Activated naive CD8-positive, alpha-beta T cell treated with anti-CD3 and anti-CD28 coated beads for 36 hours (primary cell): ENCODE results near the gene FXYD1. TPM values are rescaled to one million over a fixed set of nuclear protein-coding genes. Genes with fewer than 3 reads are reported as not detected.
"Not testable (repeated sequence)": the region's sequence is repeated elsewhere in the genome, so short reads cannot be mapped to it uniquely, and the experiment has no call there.

Experiments
- DNase-seq: peaks from one replicate; pipeline ENCODE4 v3.0.0; 2021
- H3K27ac Mint-ChIP-seq: one replicate; pipeline ENCODE4 v1.8.0; 2022; ENCODE audit warnings: mild to moderate bottlenecking, moderate library complexity, mixed read lengths
- H3K27me3 Mint-ChIP-seq: one replicate; pipeline ENCODE4 v1.8.0; 2022; ENCODE audit warnings: mild to moderate bottlenecking, mixed read lengths
- H3K36me3 Mint-ChIP-seq: one replicate; pipeline ENCODE4 v1.8.0; 2021; ENCODE audit warnings: mild to moderate bottlenecking, mixed read lengths
- H3K4me1 Mint-ChIP-seq: one replicate; pipeline ENCODE4 v1.8.0; 2021; ENCODE audit warnings: mixed read lengths
- H3K4me3 Mint-ChIP-seq: one replicate; pipeline ENCODE4 v1.8.0; 2022; ENCODE audit warnings: mild to moderate bottlenecking, moderate library complexity, mixed read lengths
- H3K9me3 Mint-ChIP-seq: one replicate; pipeline ENCODE4 v1.8.0; 2022; ENCODE audit warnings: mixed read lengths
- total RNA-seq, 2 experiments: library from RNA; stranded (reverse); gene quantifications; one replicate each; pipeline ENCODE4 v1.2.3, GENCODE V29; 2021

FXYD1 gene
- total RNA-seq, 2 experiments from 2014 or later, result 1.1 TPM

DNA sequence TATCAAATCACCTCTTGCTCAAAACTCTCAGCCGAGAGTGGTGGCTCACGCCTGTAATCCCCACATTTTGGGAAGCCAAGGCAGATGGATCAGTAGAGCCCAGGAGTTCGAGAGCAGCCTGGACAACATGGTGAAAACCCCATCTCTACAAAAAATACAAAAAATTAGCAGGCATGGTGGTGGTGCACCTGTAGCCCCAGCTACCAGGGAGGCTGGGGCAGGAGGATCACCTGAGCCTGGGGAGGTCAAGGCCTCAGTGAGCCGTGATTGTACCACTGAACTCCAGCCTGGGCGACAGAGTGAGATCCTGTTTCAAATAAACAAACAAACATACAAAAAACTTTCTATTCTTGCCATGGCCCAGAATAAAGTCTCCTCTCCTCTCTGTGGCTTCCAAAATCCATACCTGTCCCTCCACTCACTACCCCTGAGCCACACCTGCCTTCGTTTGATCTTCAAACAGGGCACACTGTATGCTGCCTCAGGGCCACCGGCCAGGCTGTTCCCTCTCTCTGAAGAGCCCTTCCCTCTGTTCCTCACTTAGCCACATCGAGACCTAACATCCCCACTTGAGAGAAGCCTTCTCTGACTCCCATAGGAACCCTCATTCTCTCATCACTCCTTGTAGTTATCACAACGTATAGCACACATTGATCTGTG, 10.1 kb upstream of the FXYD1 start:
- no peaks in the 10 kb centered on the region for H3K9me3 Mint-ChIP-seq
- H3K36me3 Mint-ChIP-seq, result no peaks in the 10 kb centered on the region
- peaks cover 12% of the 10 kb centered on the region for H3K4me1 Mint-ChIP-seq
- H3K4me3 Mint-ChIP-seq, result no peak overlapping the region
- DNase-seq, result no peak
- H3K27me3 Mint-ChIP-seq, result no peaks in the 10 kb centered on the region
- no peak overlapping the region for H3K27ac Mint-ChIP-seq

DNA sequence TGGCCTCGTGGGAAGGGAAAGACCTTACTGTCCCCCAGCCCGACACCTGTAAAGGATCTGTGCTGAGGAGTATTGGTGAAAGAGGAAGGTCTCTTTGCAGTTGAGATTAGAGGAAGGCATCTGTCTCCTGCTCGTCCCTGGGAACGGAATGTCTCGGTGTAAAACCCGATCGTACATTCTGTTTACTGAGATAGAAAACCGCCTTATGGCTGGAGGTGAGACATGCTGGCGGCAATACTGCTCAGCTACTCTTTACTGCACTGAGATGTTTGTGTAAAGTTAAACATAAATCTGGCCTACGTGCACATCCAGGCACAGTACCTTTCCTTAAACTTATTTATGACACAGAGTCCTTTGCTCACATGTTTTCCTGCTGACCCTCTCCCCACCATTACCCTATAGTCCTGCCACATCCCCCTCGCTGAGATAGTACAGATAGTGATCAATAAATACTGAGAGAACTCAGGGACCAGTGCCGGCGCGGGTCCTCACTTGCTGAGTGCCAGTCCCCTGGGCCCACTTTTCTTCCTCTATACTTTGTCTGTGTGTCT, 8.8 kb upstream of the FXYD1 start:
- not testable (repeated sequence) for H3K27ac Mint-ChIP-seq, H3K36me3 Mint-ChIP-seq, H3K4me1 Mint-ChIP-seq, H3K27me3 Mint-ChIP-seq, H3K9me3 Mint-ChIP-seq, DNase-seq, H3K4me3 Mint-ChIP-seq

DNA sequence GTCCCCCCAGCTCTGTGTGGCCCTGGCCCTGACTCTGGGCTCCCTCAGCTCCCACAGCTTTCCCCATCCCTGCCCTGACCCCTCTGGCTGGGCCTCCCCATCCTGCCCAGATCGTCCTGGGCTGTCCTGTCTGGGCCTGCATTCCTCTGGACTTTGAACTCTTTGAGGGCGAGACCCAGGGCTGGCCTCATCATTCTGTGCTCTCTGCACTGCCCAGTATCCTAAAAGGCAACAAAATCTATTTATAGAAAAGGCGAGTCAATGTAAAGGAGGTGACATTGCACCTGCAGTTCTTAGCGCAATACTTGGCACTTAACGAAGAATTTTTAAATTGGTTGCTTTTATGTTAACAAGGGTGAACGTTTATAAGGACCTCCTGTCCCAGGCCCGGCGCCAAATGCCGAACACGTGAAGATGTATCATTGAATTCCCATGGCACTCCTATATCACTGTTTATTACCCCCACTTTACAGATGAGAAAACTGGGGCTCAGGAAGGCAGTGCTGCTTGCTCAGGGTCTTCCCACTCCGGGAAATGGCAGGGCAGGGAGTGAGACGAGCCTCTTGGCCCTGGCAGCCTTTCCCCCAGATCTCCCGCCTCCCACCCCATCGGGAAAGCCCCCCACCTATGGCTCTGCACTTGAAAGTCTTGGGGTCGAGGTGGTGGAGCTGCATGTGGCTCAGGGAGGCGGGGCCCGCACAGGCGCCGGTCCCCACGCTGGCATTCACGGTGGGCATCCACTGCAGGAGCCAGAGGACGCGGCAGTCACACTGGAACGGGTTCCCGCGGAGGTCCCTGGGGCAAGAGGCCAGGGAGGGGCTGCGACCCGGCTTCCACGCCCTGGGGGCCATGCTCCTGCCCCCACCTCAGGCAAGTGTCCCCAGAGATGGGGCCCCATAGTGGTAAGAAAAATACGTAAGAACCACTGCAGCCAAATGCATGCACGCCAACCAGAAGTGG, 7.6 kb upstream of the FXYD1 start:
- H3K4me3 Mint-ChIP-seq, result no peak overlapping the region
- H3K36me3 Mint-ChIP-seq, result no peaks in the 10 kb centered on the region

DNA sequence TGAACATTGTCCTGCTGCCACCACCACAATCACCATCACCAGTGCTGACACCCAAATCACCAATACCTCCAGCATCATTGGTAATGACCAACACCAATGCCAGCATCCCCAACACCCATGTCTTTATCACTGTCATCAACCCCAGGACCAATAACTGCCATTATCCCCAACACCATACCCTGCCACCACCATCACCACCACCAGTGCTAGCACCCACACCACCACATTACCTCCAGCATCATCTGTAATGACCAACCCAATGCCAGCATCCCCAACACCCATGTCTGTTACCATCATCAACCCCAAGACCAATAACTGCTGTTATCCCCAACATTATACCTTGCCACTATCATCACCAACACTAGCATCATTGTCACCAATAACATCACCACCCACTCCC, 6.4 kb upstream of the FXYD1 start:
- Mint-ChIP-seq H3K27me3 (no peaks in the 10 kb centered on the region), H3K4me1 (no peaks in the 10 kb centered on the region), H3K4me3 (no peak overlapping the region), H3K36me3 (no peaks in the 10 kb centered on the region), H3K9me3 (no peaks in the 10 kb centered on the region), H3K27ac (no peak overlapping the region)
- no peak for DNase-seq

More for the DNA sequence above, 7.6 kb upstream of the FXYD1 start:
- no peaks in the 10 kb centered on the region for H3K9me3 Mint-ChIP-seq
- no peaks in the 10 kb centered on the region for H3K4me1 Mint-ChIP-seq
- no peaks in the 10 kb centered on the region for H3K27me3 Mint-ChIP-seq
- no peak overlapping the region for H3K27ac Mint-ChIP-seq
- no peak for DNase-seq

DNA sequence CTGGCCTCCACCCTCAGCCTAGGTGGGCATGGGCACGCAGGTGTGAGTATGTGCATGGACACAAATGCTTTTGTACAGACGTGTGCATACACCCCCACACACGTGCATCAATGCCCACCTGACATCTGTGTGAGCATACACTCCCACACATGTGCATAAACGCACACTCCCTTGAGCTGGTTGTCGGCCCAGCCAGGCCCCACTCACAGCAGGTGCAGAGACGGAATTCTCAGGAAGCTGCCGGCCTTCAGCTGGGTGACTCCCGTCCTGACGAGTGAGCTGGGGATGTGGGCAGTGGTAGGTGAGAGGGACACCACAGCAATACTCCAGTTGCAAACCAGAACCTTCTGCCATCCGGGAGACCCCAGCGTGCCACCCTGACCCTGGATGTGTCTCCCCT, 4.8 kb upstream of the FXYD1 start:
- Mint-ChIP-seq H3K27me3 (no peaks in the 10 kb centered on the region), H3K4me3 (no peak overlapping the region), H3K9me3 (no peaks in the 10 kb centered on the region), H3K27ac (no peak overlapping the region), H3K36me3 (no peaks in the 10 kb centered on the region), H3K4me1 (no peaks in the 10 kb centered on the region)
- no peak for DNase-seq

DNA sequence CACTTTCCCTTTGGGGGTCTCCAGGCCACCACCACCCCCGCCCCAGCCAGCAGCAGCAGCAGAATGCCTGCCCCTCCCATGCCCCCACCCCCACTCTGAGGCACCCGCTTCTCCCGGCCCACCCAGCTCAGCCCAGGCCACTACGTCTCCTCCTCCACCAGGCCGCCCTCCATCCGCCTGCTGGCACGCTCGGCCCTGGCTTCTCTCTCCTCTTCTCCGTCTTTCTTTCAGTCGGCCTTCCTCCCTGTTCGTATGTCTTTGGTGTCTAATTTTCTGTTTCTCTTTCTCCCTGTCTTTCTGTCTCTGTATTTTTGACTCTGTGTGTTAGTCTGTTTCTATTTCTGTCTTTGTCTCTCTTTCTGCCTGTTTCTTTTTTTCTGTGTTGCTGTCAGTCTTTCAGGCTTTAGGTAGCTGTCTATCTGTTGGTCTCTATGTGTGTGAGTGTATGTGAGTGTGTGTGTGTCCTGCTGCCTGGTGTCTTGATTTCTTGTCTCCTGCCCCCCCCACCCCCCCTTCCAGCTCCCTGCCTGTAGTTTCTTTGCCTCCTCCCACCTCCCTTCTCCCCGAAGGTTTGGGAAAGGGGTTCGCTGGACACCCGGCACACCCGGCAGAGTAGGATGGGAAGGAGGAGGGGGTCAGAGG, 3.9 kb upstream of the FXYD1 start, which contains the start of gene LGI4:
TSS of gene LGI4 (minus strand) at position 459 of the 642 bp plus-strand sequence. CDS start at position 80, 379 bp downstream.
- no peak within 1 kb of the TSS for H3K27ac Mint-ChIP-seq
- no peak for DNase-seq
- no peaks in the 10 kb centered on the region for H3K27me3 Mint-ChIP-seq
- H3K9me3 Mint-ChIP-seq, result no peaks in the 10 kb centered on the region
- no peaks in the 10 kb centered on the region for H3K4me1 Mint-ChIP-seq
- no peak within 1 kb of the TSS for H3K4me3 Mint-ChIP-seq
- no peaks in the 10 kb centered on the region for H3K36me3 Mint-ChIP-seq

DNA sequence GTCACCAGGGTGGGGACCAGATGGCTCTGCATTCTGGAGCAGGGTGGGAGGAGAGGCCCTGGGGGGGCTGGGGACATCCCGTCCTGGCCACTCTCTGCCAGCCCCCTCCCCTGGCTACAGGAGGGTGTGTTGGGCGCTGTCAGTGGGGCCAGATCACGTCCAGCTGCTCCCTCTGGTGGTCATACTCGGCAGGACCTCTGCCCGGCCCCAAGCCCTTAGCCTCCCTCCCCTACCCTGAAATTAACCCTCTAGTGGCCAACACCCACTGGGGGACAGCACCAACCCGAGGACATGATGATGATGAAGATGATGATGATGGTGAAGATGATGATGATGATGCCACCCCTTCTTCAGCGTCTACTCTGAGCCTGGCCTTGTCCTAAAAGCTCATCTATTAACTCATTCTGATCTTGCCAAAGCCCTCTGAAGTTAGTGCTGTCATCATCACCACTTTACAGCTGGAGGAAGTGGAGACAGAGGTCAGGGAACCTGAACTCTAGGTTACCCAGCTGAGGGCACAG, 3.2 kb upstream of the FXYD1 start:
- Mint-ChIP-seq H3K27ac (no peak overlapping the region), H3K4me3 (no peak overlapping the region), H3K36me3 (no peaks in the 10 kb centered on the region), H3K9me3 (no peaks in the 10 kb centered on the region), H3K4me1 (no peaks in the 10 kb centered on the region), H3K27me3 (no peaks in the 10 kb centered on the region)
- peak; percentile 69 for DNase-seq

DNA sequence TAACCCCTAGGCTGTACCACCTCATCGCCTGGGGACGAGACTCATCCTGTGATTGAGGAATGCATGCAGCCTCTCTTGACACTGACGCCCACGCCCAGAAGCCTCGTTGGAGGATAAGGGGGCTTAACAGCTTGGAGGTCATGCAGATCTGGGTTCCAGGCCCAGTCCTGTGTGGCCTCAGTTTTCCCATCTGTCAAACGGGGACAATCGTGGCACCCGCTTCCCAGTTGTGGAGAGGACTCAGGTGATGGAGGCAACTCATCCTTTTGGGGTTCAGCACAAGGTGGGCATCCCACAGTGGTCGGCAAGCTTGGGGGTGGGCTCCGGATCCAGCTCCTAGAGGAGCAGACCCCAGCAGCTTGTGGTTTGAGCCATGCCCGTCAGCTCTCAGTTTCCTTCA, 2.4 kb upstream of the FXYD1 start:
- peaks cover 5% of the 10 kb centered on the region for H3K4me1 Mint-ChIP-seq
- H3K36me3 Mint-ChIP-seq, result no peaks in the 10 kb centered on the region
- no peak overlapping the region for H3K27ac Mint-ChIP-seq
- H3K4me3 Mint-ChIP-seq, result no peak overlapping the region
- no peaks in the 10 kb centered on the region for H3K27me3 Mint-ChIP-seq
- DNase-seq, result no peak
- H3K9me3 Mint-ChIP-seq, result no peaks in the 10 kb centered on the region

DNA sequence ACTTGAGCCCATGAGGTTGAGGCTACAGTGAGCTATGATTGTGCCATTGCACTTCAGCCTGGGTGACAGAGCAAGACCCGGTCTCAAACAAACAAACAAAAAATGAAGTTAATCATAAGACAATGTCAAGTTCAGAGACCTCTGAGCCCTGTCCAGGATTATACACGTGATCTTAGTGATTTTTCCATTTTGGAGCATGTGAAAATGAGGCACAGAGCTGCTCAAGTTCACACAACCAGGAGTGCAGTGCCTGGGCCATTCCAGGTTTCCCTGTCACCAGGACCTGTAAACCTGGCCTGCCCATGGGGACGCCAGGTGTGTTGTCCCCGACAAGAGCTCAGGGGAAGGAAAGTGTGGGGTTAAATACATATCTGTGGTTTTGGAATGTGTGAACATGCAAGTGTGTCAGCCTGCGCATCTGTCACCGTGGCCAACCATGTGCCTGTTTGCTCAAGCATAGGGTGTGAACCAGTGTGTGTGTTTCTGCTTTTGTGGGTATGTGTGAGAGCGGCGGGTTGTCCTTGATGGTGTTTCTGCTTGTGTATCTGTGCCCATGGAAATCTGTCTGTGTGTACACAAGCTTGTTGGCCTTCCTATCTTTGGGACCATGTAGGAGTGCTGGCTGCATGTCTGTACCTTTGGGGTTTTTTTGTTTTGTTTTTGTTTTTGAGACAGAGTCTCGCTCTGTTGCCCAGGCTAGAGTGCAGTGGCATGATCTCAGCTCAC, 1.5 kb upstream of the FXYD1 start:
- H3K27me3 Mint-ChIP-seq, result no peaks in the 10 kb centered on the region
- peaks cover 14% of the 10 kb centered on the region for H3K4me1 Mint-ChIP-seq
- no peak for DNase-seq
- H3K4me3 Mint-ChIP-seq, result no peak overlapping the region
- no peak overlapping the region for H3K27ac Mint-ChIP-seq
- H3K9me3 Mint-ChIP-seq, result no peaks in the 10 kb centered on the region
- no peaks in the 10 kb centered on the region for H3K36me3 Mint-ChIP-seq

DNA sequence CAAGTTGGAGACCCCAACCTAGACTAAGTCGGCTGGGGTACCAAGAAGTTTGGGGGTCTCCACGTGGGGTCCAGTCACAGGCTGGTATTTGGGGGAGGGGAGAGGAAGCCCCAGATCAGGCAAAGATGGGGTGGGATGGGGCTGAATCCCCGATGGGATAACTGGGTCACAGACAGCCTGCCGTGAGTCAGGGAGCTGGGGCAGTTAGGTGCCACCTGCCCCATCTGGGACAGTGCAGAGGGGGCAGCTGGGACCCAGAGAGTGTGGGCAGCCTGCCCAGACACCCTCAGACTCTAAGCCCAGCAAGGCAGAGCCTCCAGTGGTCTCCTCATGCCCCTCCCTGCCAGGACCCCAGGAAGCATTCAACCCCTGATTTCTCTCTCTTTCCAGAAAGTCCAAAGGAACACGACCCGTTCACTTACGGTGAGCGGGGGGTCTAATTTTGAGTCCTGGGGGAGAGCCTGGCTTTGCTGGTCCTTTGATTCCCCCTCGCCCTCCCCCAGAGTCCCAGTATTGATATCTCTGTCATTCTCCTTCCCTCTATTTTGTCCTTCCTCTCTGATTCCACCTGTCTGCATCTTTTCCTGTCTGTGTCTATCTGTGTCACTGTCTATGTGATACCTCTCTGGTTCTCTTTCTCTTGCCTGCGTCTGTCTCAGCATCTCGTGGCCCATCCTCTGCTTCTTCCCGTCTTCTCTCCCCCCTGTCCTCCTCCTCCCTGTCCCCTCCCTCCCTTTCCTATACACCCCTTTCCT, 1.8 kb downstream of the FXYD1 start:
- H3K4me3 Mint-ChIP-seq, result no peak overlapping the region
- no peak overlapping the region for H3K27ac Mint-ChIP-seq
- H3K9me3 Mint-ChIP-seq, result no peaks in the 10 kb centered on the region
- no peak for DNase-seq
- H3K27me3 Mint-ChIP-seq, result no peaks in the 10 kb centered on the region
- H3K36me3 Mint-ChIP-seq, result no peaks in the 10 kb centered on the region
- H3K4me1 Mint-ChIP-seq, result peaks cover 26% of the 10 kb centered on the region

DNA sequence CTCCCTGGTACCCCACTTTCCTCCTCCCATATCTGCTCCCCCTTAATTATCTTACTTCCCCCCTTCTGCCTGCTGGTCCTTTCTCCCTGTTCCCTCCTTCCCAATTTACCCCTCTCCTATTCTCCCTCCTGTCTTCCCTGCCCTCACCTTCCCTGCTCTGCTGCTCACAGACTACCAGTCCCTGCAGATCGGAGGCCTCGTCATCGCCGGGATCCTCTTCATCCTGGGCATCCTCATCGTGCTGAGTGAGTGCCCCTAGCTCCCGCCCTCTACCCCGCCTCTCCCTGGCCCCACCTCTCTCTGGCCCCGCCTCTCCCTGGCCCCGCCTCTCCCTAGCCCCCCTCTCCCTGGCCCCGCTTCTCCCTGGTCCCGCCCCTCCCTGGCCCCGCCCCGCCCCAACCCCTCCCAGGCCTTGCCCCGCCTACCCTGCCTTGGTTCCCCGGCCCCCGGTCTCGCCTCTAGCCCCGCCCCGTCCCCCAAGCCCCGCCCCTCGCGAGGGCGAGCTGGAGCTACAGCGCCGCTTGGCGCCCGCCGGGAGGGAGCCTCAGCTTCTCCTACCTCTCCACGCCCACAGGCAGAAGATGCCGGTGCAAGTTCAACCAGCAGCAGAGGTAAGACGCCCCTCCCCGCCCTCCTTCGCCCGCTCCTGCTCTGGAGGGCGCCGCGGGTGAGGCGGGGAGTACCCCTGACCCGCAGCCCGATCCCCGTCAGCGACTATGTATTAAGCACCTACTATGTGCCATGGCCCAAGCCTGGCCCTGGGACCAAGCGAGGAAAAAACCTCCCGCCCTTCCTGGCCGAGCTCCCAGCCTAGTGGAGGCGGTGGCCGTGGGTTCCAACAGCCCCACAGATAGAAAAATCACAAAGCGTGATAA, 2.6 kb downstream of the FXYD1 start:
- Mint-ChIP-seq H3K4me1 (peaks cover 26% of the 10 kb centered on the region), H3K9me3 (no peaks in the 10 kb centered on the region), H3K36me3 (no peaks in the 10 kb centered on the region), H3K27ac (peak overlapping the region; percentile 62), H3K4me3 (peak overlapping the region; percentile 82), H3K27me3 (no peaks in the 10 kb centered on the region)
- peak; percentile 96 for DNase-seq

DNA sequence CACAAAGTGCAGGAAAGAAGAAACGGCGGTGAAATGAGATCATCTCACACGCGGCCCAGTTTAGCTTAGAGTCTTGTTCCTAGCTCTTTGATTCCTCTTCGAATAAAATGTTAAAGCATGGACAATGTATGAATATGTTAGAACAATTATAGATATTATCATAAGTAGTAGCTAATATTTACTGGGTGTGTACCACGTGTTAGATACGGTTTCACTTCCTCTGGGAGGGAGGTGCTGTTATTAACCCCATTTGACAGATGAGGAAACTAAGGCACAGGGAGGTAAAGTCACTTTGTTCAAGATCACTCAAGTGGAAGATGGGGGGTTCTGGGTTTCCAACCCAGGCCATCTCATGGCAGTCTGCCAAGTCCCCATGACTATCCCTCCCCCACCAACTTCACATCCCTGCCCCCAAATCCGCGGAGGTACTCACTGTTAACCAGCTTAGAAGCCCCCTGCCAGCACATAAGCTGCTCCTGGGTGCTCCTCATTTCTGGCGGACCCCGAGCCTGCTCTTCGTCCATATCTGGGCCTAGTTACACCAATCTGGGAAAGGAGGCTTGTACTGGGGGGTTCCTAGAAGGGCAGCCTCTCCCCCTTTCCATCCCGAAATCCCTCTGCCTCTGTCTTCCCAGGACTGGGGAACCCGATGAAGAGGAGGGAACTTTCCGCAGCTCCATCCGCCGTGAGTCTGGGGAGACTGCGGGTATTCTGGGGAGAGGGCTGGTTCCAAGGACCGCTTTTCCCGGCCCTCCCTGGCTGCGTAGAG, 3.4 kb downstream of the FXYD1 start:
- H3K4me3 Mint-ChIP-seq, result peak overlapping the region; percentile 82
- H3K9me3 Mint-ChIP-seq, result no peaks in the 10 kb centered on the region

More for the DNA sequence above, 3.4 kb downstream of the FXYD1 start:
- H3K36me3 Mint-ChIP-seq, result no peaks in the 10 kb centered on the region
- H3K27ac Mint-ChIP-seq, result peak overlapping the region; percentile 62
- no peak for DNase-seq
- peaks cover 26% of the 10 kb centered on the region for H3K4me1 Mint-ChIP-seq
- no peaks in the 10 kb centered on the region for H3K27me3 Mint-ChIP-seq
